Smooth muscle cell (in vitro differentiated cells): Measurements from ENCODE around the gene ORC6. TPM values are rescaled to one million over a fixed set of nuclear protein-coding genes. Genes with fewer than 3 reads are reported as not detected.

Experiments
- DNase-seq: peaks from one replicate; lab custom pipeline; 2025; ENCODE audit not compliant: unreplicated experiment; lab: John Stamatoyannopoulos, UW
- H2AFZ ChIP-seq: fragments of 200-600 bp; sonication (generic); 2 replicates; pipeline ENCODE4 v1.6.0; 2016; ENCODE audit warnings: antibody characterized with exemption, low read depth, mild to moderate bottlenecking
- H3F3A ChIP-seq: fragments of 200-600 bp; sonication (generic); 2 replicates; pipeline ENCODE4 v1.6.0; 2017; ENCODE audit warnings: antibody characterized with exemption, low read depth
- H3K27ac ChIP-seq: fragments of 200-600 bp; sonication (generic); 2 replicates; pipeline ENCODE4 v1.5.1; 2016; ENCODE audit warnings: low read depth, mild to moderate bottlenecking
- H3K27me3 ChIP-seq: fragments of 200-600 bp; sonication (generic); 2 replicates; pipeline ENCODE4 v1.6.1; 2016; ENCODE audit warnings: low read depth, mild to moderate bottlenecking
- H3K36me3 ChIP-seq: fragments of 200-600 bp; sonication (generic); 2 replicates; pipeline ENCODE4 v1.5.1; 2016; ENCODE audit warnings: low read depth
- H3K4me1 ChIP-seq: fragments of 200-600 bp; sonication (generic); 2 replicates; pipeline ENCODE4 v1.5.1; 2016; ENCODE audit warnings: low read depth
- H3K4me2 ChIP-seq: fragments of 200-600 bp; sonication (generic); 2 replicates; pipeline ENCODE4 v1.6.0; 2016; ENCODE audit warnings: mild to moderate bottlenecking
- H3K4me3 ChIP-seq: fragments of 200-600 bp; sonication (generic); 2 replicates; pipeline ENCODE4 v1.5.1; 2016; ENCODE audit warnings: mild to moderate bottlenecking
- H3K79me2 ChIP-seq: fragments of 200-600 bp; sonication (generic); 2 replicates; pipeline ENCODE4 v1.6.0; 2016; ENCODE audit warnings: low read depth, mild to moderate bottlenecking
- H3K9ac ChIP-seq: fragments of 200-600 bp; sonication (generic); 2 replicates; pipeline ENCODE4 v1.6.0; 2016; ENCODE audit warnings: low read depth
- H3K9me3 ChIP-seq: fragments of 200-600 bp; sonication (generic); replicated peaks from 2 replicates; pipeline ENCODE4 v1.5.1; 2016; ENCODE audit warnings: low read depth
- H4K20me1 ChIP-seq: fragments of 200-600 bp; sonication (generic); 2 replicates; pipeline ENCODE4 v1.6.0; 2016; ENCODE audit warnings: low read depth
- WGBS: methylation state at CpG from one replicate; pipeline ENCODE4 v1.1.7; 2016; ENCODE audit warnings: low lambda C conversion rate; 5-methylcytosine and 5-hydroxymethylcytosine counted together
- polyA plus RNA-seq: library from polyadenylated mRNA; unstranded; fragments of >200 nt; fragmentation: Nextera tagmentation; extraction: Ambion mirVana; gene quantifications from 2 replicates; pipeline ENCODE4 v1.2.1, GENCODE V29; 2016
- total RNA-seq: library from RNA; depleted of rRNA; stranded (reverse); fragments of >200 nt; gene quantifications from 2 replicates; pipeline ENCODE4 v1.2.3, GENCODE V29; 2014
- TF ChIP-seq, protein P1 (sequence below): fragments of 200-600 bp; sonication (generic); IDR thresholded peaks from 2 replicates; pipeline ENCODE4 v1.5.1; 2017; ENCODE audit warnings: borderline replicate concordance, mild to moderate bottlenecking, antibody characterized with exemption; ENCODE audit not compliant: insufficient read depth, poor library complexity, severe bottlenecking

The ORC6 gene
- total and polyA plus RNA-seq, 2 experiments from 2014 or later: 15.6 to 29.4 TPM

DNA sequence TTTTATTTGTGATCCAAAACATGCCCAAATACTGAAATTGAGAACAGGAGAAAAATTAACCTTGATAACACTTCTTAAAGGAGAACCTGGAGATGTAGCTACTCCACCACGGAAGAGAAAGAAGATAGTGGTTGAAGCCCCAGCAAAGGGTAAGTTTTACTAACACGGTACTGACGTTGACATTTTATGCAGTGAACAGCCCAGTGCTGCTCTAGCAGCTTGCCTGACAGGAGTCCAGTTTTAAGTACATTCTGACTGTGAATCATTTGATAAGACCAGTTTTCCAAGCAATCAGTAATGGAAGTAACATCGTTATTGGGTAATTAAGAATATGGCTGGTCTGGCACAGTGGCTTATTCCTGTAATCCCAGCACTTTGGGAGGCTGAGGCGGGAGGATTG lies 6.5 kb downstream of the ORC6 start:
- Histone ChIP-seq H3K27me3 (no peaks in the 10 kb centered on the region), H4K20me1 (peaks cover 4% of the 10 kb centered on the region), H3K9me3 (no peaks in the 10 kb centered on the region), H3K9ac (no peak overlapping the region), H3K4me1 (peaks cover 4% of the 10 kb centered on the region), H2AFZ (no peak overlapping the region), H3K79me2 (peaks cover 21% of the 10 kb centered on the region), H3K36me3 (no peaks in the 10 kb centered on the region), H3K4me3 (no peak overlapping the region), H3F3A (peaks cover 3% of the 10 kb centered on the region), H3K27ac (no peak overlapping the region), H3K4me2 (no peak overlapping the region)
- DNase-seq: no peak
- TF ChIP-seq, protein P1, sequence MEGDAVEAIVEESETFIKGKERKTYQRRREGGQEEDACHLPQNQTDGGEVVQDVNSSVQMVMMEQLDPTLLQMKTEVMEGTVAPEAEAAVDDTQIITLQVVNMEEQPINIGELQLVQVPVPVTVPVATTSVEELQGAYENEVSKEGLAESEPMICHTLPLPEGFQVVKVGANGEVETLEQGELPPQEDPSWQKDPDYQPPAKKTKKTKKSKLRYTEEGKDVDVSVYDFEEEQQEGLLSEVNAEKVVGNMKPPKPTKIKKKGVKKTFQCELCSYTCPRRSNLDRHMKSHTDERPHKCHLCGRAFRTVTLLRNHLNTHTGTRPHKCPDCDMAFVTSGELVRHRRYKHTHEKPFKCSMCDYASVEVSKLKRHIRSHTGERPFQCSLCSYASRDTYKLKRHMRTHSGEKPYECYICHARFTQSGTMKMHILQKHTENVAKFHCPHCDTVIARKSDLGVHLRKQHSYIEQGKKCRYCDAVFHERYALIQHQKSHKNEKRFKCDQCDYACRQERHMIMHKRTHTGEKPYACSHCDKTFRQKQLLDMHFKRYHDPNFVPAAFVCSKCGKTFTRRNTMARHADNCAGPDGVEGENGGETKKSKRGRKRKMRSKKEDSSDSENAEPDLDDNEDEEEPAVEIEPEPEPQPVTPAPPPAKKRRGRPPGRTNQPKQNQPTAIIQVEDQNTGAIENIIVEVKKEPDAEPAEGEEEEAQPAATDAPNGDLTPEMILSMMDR: no peak
- 92% methylated on average over 5 of the region's 5 CpGs for WGBS

DNA sequence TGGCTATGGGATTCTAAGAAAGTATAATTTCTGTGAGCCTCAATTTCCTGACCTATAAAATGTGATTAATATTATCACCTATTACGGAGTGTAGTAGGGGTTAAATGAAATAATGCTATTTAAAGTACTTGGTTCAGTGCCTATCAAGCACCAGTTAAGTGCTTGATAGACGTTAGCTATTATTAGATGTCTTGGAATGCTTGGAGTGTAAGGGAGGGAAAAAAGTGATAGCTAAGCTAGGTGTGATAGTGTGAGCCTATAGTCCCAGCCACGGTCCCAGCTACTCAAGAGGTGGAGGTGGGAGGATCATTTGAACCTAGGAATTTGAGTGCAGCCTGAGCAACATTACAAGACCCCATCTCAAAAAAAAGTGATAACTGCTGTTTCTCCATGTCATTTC lies 7.5 kb downstream of the ORC6 start:
- Histone ChIP-seq H4K20me1 (no peaks in the 10 kb centered on the region), H3K4me3 (no peak overlapping the region), H3K4me1 (no peaks in the 10 kb centered on the region), H3K36me3 (no peaks in the 10 kb centered on the region), H3K4me2 (no peak overlapping the region), H3K79me2 (peaks cover 13% of the 10 kb centered on the region), H3K9ac (no peak overlapping the region), H3F3A (no peaks in the 10 kb centered on the region), H2AFZ (no peak overlapping the region), H3K27me3 (no peaks in the 10 kb centered on the region), H3K27ac (no peak overlapping the region), H3K9me3 (no peaks in the 10 kb centered on the region)
- 94% methylated on average over 3 of the region's 3 CpGs for WGBS
- TF ChIP-seq, protein P1: no peak
- no peak for DNase-seq

DNA sequence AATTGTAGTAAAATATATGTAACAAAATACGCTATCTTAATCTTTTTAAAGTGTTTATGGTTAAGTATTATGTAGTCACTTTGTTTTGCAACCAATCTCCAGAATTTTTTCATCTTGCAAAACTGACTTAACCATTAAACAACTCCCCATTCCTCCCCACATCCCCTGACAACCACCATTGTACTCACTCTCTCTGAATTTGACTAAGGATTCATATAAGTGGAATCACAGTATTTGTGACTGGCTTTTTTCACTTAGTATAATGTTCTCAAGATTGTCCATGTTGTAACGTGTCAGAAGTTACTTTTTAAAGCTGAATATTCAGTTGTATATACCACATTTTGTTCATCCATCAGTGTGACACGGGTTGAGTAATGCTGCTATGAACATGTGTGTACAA lies 10.6 kb downstream of the ORC6 start:
- Histone ChIP-seq H3K4me3 (no peak overlapping the region), H3K9me3 (no peaks in the 10 kb centered on the region), H3K27me3 (no peaks in the 10 kb centered on the region), H4K20me1 (no peaks in the 10 kb centered on the region), H3K27ac (no peak overlapping the region), H3K36me3 (no peaks in the 10 kb centered on the region), H3K4me1 (no peaks in the 10 kb centered on the region), H3K79me2 (no peaks in the 10 kb centered on the region), H3K9ac (no peak overlapping the region), H2AFZ (no peak overlapping the region), H3K4me2 (no peak overlapping the region), H3F3A (no peaks in the 10 kb centered on the region)
- TF ChIP-seq, protein P1: no peak
- WGBS: 100% methylated on average over 3 of the region's 3 CpGs
- no peak for DNase-seq

DNA sequence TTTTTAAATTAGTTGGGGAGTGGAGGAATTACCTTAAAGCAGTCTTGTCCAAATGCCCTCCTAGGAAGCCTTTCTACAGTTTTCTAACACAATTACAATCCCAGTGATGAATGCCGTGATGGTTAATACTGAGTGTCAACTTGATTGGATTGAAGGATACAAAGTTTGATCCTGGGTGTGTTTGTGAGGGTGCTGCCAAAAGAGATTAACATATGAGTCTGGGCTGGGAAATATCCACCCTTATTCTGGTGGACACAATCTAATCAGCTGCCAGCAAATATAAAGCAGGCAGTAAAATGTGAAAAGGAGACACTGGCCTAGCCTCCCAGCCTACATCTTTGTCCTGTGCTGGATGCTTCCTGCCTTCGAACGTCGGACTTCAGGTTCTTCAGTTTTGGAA lies 12.2 kb downstream of the ORC6 start:
- H2AFZ ChIP-seq: no peak overlapping the region
- H3K9me3 ChIP-seq: no peaks in the 10 kb centered on the region
- H3K4me1 ChIP-seq: no peaks in the 10 kb centered on the region
- WGBS: 95% methylated on average over 4 of the region's 4 CpGs
- no peak overlapping the region for H3K4me3 ChIP-seq
- no peaks in the 10 kb centered on the region for H3K36me3 ChIP-seq
- no peak overlapping the region for H3K27ac ChIP-seq
- no peaks in the 10 kb centered on the region for H3K79me2 ChIP-seq
- H4K20me1 ChIP-seq: no peaks in the 10 kb centered on the region
- no peaks in the 10 kb centered on the region for H3K27me3 ChIP-seq
- no peaks in the 10 kb centered on the region for H3F3A ChIP-seq
- H3K4me2 ChIP-seq: no peak overlapping the region
- DNase-seq: no peak
- TF ChIP-seq, protein P1: no peak
- no peak overlapping the region for H3K9ac ChIP-seq
